NCI-H1092 treated with DMSO at 0.1 percent for 48 hours (cell line): ENCODE measurements around the gene UCKL1.

Experiments used
- DNase-seq: peaks from one replicate; lab custom pipeline; 2025; lab: John Stamatoyannopoulos, UW

UCKL1 gene

DNA sequence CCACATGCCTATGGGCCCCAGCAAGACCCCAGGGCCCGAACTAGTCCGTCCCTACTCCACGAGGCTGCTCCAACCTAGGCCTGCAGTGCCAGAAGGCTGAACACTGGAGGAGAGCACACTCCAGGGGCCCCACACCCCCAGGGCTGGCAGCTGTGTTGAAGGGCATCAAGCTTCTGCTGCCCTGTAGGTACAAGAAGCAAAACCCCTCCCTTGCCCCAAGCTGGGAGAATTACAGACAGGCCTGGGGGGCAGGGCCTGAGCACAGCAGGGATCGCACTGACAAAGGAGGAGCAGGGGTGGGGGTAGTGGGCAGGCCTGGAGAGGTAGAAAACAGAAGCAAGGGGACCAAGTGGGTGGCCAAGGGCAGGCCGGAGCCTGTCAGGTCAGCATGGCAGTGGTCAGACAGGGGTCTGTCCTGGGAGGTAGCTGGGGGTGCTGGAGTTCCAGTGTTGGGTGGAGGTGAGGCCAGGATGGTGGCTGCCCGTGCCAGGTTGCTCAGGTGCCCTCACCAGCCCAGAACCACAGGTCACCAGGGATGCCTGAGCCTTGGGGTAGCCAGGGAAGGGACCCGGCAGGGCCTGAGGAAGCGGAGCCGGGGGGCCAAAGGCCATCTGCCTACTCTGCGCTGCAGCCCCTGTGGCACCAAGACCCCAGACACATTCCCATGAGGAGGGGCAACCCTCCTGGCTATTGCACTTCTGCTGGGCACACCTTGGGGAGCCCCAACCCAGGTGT, 2.9 kb upstream of the UCKL1 start:
- no peak for DNase-seq

DNA sequence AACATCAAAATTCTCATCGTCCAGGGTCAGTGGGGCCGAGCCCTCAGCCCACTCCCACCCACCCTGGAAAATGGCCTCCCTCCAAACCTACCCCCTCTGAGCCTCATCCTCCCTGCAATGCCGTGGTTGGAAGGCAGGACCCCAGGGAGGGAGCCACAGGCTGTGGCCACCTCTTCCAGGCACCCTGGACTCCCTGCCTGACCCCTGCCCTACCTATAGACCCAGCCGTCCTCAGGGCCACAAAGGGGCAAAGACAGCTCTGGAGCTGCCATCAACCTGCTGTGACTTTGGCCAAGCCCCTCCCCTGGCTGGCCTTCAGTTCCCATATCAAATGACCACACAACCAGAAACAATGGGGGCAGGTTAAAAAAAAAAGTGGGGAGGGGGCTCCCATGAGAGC, 2.3 kb upstream of the UCKL1 start:
- DNase-seq = no peak

DNA sequence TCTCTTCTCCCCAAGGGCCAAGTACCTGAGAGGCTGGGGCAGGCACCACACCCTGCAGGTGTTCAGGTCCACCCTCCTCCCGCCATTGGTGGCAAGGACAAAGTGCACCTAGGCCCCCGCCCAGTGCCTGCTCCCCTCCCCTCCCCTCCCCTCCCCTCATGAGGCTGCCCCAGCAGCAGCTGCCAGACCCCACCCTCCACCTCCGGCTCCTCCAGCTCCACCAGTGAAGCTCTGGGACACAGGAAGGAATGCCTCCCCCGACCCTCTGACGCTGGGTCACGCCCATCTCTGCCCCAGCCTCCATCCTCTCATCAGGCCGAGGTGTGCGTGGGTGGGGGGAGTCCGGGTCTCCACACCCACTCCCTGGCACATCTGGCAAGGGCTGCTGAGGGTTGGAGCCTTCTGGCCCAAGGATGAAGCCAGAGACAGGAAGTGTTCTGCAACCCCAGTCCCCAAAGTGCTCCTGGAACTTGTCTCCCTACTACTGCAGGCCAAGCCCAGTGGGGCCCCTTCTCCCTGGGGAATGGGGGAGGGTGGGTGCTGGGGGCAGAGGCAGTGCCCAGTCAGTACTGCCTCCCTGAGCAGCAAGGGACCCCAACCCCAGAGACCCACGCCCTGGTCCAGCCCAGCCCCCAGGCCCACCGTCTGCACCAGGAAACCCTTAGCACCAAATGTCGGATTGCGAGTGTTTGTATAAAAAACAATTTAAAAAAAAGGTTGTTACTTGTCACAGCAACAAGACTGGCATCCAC, 1.6 kb upstream of the UCKL1 start:
- DNase-seq = no peak

DNA sequence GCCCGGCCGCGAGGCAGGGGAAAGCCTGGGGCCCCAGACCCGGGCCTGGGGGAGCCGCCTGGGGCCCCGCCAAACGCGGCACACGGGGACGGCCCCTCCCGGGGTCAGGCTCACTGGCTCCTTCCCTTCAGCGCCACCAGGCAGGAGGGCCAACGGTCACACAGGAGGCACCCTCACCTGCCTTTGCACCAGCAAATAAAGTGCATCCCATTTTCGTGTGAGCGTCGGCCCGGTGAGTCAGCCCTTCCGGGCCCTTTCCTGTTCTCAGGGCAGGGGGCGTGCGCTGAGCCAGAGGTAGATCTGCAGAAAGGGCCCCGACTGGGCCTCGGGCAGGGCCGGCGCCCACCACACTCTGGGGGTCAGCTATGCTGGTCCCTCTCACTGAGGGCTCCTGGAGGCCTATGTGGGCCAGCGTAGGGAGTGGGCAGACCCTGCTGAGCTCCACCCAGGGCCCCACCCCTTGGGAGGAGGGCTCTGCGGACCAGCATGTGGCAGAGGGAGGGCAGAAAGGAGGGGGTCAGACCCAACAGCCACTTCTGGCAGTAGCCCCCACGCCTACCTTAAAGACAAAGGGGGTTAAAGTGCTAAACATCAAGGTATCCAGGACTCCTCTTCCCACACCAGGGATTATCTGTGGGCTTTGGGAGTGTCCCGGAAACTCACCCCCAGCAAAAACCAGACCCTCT, 931 bp upstream of the UCKL1 start:
- DNase-seq = peak; percentile 43

- DNase-seq = no peak
Observed at GRCh38 chr20:63956664-63957003, 418 bp upstream of the UCKL1 start.

- DNase-seq = no peak
Observed at GRCh38 chr20:63955281-63955826, 862 bp downstream of the UCKL1 start.

DNA sequence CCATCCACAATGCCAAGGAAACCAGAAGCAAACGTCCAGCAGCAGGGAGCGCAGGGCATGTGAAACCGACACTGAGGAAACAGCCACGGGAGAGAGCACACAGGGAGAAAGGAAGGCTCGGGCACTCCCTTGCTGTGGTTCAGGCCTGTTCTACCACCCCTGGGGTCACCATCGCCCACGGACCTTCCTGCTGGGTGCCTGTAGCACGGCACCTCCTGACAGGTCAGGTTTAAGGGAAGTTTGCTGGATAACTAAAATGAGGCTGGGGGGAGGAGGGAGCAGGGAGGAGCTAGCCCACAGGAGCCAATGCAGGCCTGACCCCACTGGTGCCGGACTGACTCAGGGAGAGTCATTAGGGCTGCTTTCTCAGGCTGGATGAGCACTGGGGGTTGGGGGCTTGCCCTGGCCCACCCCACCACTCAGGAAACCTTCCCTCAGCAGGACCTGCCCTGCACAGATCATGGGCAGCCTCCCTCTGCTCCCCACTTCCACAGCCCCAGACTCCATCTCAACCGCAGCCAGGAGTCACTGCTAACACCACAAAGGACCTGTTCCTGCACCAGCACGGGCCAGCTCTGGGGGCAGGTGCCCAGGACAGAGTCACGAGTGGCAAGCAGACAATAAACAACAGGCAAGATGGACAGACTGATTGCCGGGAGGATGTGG, 2.3 kb downstream of the UCKL1 start:
- DNase-seq = no peak

DNA sequence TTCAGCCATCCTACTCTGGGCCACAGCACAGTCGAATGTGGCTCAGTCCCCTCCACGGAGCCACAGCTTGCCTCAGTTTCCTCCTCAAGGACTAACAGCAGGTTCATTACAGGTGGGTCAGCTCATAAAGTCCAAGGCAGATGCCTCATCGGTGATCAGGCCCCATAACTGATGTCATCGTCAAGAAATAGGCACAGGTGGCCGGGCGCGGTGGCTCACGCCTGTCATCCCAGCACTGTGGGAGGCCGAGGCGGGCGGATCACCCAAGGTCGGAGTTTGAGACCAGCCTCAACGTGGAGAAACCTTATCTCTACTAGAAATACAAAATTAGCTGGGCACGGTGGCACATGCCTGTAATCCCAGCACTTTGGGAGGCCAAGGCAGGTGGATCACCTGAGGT, 3.4 kb downstream of the UCKL1 start:
- no peak for DNase-seq

GRCh38 chr20:63952210-63952535, 4.0 kb downstream of the UCKL1 start:
- no peak for DNase-seq

DNA sequence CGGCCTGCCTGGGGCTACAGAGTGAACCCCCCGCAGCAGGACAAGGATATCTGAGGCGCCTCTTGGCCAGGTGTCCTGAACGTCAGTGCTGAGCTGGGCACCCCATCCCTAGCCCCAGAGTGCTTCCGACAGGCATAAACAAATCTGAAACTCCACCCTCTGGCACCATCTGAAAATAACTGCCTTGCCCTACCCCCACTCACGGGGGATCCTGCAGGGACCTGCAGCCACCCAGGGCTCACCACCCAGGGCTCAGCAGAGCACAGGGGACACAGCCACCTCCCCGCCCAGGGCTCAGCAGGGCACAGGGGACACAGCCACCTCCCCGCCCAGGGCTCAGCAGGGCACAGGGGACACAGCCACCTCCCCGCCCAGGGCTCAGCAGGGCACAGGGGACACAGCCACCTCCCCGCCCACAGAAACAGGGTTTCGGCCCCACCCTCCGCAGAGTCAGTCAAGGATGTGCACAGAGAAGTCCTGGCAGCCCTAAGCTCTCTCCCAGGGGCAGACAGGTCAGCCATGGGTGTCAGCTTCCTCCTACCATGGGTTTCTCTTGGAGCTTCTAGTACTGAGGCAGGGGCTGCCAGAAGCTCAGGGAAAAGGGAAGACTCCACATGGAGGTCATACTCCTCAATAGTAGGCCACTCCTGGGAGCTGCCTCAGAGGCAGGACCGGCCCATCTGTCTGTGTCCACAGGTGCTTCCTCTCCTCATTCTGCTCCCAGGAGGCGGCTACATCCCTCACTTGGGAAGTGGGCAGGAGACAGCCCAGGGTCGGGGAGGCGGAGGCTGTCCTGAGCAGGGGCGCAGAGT, 4.6 kb downstream of the UCKL1 start:
- DNase-seq = no peak

DNA sequence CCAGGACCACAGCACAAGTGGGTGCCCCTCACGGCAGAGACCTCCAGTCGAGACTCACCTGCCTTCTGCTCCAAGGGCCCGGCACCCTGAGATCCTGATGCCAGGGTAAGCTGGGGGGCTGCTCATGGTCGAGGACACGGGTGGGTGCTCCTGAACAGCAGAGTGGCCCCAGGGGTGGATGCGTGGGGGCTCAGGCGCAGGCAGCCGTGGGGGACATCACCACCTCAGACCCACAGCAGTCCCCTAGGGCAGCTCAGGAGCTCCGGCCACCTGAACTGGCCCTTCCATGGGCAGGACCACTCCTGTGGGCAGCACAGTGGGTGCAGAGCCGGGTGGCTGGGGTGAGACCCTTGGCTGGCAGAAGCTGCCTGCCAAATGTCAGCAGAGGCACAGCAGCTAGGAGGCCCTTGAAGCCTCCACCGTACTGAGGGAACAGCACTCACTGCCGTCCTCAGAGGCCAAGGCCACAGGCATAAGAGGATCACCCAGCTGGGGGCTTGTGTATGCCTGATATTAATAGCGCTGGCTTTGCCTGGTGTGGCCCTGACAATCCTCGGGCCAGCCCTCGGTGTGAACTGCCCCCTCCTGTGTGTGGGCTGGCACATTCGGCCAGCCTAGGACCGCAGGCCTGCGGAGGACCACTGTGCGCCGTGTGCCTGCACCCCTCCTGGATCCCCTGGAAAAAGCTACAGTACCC, 5.4 kb downstream of the UCKL1 start:
- no peak for DNase-seq

DNA sequence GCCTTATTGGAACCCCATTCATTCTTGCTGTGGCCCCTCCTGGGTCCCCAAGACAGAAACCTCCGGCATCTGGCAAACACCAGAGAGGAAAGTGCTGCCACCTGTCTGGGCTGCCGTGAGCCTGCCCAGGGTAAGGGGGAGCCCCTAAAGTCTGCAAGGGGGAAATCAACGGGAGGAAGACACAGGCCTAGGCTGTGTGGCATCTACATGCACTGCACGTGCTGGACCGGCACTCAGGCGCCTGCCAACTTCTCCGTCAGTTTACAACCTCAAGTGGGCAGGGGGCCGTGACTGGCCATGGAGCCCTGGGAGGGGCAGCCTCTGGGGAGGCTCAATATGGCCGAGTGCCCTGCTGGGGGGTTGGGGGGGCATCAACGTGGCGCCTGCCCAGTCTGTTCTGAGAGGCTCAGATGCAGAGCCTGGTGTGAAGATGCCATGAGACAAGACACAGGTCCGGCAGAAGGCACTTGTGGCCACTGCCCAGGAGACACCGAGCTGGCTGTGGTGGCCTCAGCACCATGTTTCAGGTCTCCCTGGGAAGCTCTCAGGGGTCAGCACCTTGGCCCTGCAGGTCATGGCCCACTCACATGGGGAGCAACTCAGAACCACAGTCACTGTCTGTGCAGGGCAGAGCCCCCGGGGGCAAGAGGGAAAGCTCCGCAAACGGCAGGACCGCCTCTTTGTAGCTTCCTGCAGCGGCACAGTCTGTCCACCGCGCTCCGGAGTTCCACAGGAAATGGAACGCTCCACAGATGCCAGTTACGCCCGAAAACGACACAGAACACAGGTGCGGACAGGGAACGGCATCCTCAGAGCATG, 8.4 kb downstream of the UCKL1 start:
- peak; percentile 24 for DNase-seq

GRCh38 chr20:63946986-63947637, 9.1 kb downstream of the UCKL1 start:
- DNase-seq = no peak

DNA sequence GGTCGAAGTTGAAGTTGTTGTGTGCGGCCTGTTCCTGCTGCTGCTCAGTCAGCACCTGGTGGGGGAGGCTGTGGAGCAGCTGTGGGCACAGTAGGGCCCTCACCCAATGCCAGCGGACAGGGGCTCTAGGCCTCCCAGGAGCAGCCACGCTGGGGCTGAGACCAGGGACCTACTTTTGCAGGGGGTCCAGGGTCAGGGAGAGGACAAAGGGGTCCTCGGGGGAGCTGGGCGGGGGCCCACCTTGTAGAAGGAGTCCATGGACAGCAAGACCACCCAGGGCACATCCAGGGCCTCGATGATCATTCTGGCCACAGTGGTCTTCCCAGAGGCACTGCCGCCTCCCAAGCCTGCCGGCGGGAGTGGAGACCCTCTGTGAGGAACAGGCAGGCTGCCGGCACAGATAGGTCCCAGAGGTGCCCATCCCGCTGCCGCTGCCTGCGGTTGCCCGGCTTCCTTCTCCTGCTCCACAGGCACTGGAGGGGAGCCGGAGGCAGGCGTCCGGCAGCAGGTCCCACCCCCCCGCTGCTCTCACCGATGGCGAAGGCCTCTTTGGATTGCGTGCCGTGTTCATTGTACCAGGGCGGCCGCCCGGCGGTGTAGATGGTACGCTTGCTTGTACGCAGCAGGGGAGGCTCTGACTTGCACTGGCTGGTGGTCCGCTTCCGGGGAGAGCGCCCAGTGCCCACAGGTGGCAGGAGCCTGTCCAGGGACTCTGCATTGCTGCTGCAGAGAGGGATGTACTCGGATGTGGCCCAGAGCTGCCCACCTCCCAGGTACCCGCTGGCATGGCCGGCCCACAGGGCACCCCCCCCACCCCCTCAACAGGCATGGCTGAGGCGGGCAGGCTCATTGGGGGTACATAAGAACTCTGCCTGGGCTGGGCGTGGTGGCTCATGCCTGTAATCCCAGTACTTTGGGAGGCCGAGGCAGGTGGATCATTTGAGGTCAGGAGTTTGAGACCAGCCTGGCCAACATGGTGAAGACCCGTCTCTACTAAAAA, 10.0 kb downstream of the UCKL1 start:
- DNase-seq = no peak

DNA sequence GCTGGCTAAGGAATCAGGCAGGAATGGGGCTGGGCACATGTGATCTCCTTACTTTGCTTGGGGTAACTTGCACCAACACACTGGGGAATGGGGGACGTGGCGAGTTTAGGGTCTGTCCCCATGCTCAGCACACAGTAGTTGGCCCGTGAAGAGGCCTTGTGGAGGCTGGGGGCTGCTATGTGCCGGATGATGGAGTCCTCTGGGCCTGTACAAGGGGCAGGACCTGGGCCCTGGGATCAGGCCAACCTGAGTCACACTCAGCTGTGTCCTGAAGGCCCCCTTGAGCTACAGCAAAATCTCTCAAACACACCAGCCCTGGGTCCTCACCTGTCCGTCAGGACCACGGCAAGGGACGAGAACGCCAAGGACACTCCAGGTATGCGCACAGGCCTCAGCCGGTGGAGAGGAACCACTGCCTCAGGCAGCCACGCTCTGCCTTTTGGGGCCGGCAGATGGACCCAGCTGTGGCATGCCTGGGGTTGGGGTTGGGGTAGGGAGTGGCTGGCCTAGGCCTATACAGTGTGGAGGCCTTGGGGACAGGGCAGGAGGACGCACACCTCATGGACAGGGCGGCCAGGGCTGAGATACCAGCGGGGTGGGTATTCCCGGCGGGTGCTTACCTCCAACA, 11.1 kb downstream of the UCKL1 start:
- no peak for DNase-seq

DNA sequence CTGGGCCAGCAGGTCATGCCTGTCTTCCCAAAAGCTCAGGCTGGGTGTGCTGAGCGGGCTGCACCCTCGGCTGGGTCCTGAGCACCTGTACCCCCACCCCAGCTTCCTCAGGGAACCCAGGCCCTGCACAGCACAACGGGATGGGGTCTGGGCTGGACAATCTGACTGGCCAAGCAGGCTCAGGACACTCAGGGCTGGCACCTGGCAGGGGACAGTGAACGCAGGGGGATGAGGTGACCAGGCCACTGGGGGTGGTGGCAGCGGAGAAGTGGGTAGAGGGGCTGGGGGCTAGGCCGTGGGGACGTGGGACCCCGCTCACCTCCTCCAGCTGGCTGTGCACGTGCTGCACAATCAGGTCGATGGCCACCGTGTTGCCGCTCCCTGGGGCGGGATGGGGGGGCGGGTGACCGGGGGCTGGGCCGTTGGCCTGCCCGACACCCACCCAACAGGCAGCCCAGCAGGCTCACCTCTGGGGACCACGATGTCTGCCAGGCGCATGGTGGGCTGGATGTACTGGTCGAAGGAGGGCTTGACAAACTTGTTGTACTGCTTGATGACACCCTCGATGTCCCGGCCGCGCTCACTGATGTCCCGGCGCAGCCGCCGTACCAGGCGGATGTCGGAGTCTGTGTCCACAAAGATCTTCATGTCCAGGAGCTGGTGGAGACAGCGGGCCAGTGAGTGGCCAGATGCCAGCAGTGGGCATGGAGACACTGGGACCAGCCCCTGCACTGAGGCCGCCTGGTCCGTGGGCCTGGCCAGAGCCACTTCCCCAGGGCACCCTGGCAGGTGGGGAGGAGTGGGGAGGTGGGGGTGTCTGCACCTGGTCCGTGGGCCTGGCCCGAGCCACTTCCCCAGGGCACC, 11.9 kb downstream of the UCKL1 start:
- DNase-seq = no peak

DNA sequence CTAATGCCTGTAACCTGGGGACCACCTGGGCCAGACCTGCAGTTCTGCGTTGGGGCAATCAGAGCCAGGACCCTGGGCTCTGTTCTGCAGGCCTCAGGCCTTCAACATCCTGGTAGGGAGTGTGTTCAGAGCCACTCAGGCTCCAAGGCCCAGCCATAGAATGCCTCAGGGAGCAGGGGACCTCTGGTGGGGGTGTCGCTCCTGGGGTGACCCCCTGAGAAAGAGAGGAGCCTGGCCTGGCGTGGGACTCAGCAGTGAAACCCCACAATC, 12.5 kb downstream of the UCKL1 start:
- no peak for DNase-seq
